H1 (cell line): ENCODE measurements around the gene COX7A2. TPM values are rescaled to one million over a fixed set of nuclear protein-coding genes. Genes with fewer than 3 reads are reported as not detected.
A peak's percentile ranks its signal among the peaks of the same experiment; 100 is the strongest.

Experiments used
- CTCF ChIA-PET: fragments of 300-600 bp; sonication (Branson Sonifier 250); formaldehyde crosslinking; loops from one replicate; lab custom pipeline; 2021; ENCODE audit not compliant: partially characterized antibody; lab: Charles Lee
- POLR2A ChIA-PET: fragments of 300-600 bp; sonication (Branson Sonifier 250); formaldehyde crosslinking; loops from one replicate; lab custom pipeline; 2021; ENCODE audit warnings: inconsistent platforms; ENCODE audit not compliant: partially characterized antibody; lab: Charles Lee
- DNase-seq, 2 experiments: peaks; one replicate each; pipeline versions ENCODE4 v3.0.0 to v3.0.0-alpha.2; 2010 to 2022; ENCODE audit warnings: low spot score in 2 of 2, low read depth in 1 of 2, mixed read lengths in 1 of 2
- FAIRE-seq: peaks from 2 replicates; lab custom pipeline; 2011; peaks lifted over from hg19 to GRCh38; lab: Jason Lieb, UNC
- H2AFZ ChIP-seq: 2 replicates; pipeline ENCODE4 v1.8.1; 2012; ENCODE audit warnings: low read length, inconsistent platforms
- H2AK5ac ChIP-seq: 2 replicates; pipeline ENCODE4 v1.6.1; 2013; ENCODE audit warnings: low read depth, low read length
- H2BK120ac ChIP-seq: replicated peaks from 2 replicates; pipeline ENCODE3; 2013; ENCODE audit warnings: low read depth, low read length, inconsistent platforms
- H2BK12ac ChIP-seq: 2 replicates; pipeline ENCODE4 v1.6.1; 2013; ENCODE audit warnings: low read depth, low read length
- H2BK15ac ChIP-seq: 2 replicates; pipeline ENCODE4 v1.6.1; 2013; ENCODE audit warnings: low read length
- H2BK20ac ChIP-seq: 2 replicates; pipeline ENCODE4 v1.6.1; 2013; ENCODE audit warnings: low read length
- H2BK5ac ChIP-seq: 2 replicates; pipeline ENCODE4 v1.6.1; 2013; ENCODE audit warnings: low read depth, low read length
- H3K14ac ChIP-seq: 2 replicates; pipeline ENCODE4 v1.6.1; 2013; ENCODE audit warnings: inconsistent platforms; ENCODE audit not compliant: insufficient read length
- H3K18ac ChIP-seq: 2 replicates; pipeline ENCODE4 v1.6.1; 2013; ENCODE audit warnings: low read length; ENCODE audit errors: extremely low read depth
- H3K23ac ChIP-seq: 2 replicates; pipeline ENCODE4 v1.6.1; 2013; ENCODE audit warnings: inconsistent platforms; ENCODE audit not compliant: insufficient read length
- H3K23me2 ChIP-seq: 2 replicates; pipeline ENCODE4 v1.6.1; 2013; ENCODE audit warnings: low read depth, low read length
- H3K27ac ChIP-seq: 2 replicates; pipeline ENCODE4 v1.6.1; 2011; ENCODE audit warnings: low read depth, low read length, inconsistent platforms
- H3K27me3 ChIP-seq, 4 experiments: replicated peaks in 1 of 4; 1 replicate in 1 of 4; 2 replicates in 3 of 4; pipeline versions ENCODE4 v1.6.1 to v1.8.1; 2011 to 2013; ENCODE audit warnings: low read length in 3 of 4, mild to moderate bottlenecking in 3 of 4, inconsistent platforms in 2 of 4, mixed read lengths in 2 of 4, moderate library complexity in 1 of 4; ENCODE audit not compliant: control insufficient read depth in 3 of 4, insufficient read depth in 3 of 4; ENCODE audit errors: extremely low read depth in 1 of 4
- H3K36me3 ChIP-seq, 4 experiments: 2 replicates each; pipeline versions ENCODE4 v1.6.1 to v1.8.1; 2011 to 2013; ENCODE audit warnings: mild to moderate bottlenecking in 4 of 4, low read length in 3 of 4, moderate library complexity in 2 of 4, control low read depth in 1 of 4, inconsistent platforms in 1 of 4; ENCODE audit not compliant: insufficient read depth in 4 of 4, control insufficient read depth in 2 of 4
- H3K4ac ChIP-seq: replicated peaks from 2 replicates; pipeline ENCODE3; 2013; ENCODE audit warnings: low read length, low read depth, mixed read lengths, inconsistent platforms; ENCODE audit not compliant: insufficient read length
- H3K4me1 ChIP-seq, 4 experiments: replicated peaks in 1 of 4; 1 replicate in 1 of 4; 2 replicates in 3 of 4; pipeline versions ENCODE4 v1.6.1 to v1.8.1; 2011 to 2013; ENCODE audit warnings: low read length in 3 of 4, inconsistent platforms in 2 of 4, mixed read lengths in 1 of 4; ENCODE audit not compliant: insufficient read depth in 4 of 4, control insufficient read depth in 3 of 4
- H3K4me2 ChIP-seq, 2 experiments: 2 replicates each; pipeline versions ENCODE4 v1.6.1 to v1.8.1; 2011 to 2013; ENCODE audit warnings: low read depth in 2 of 2, low read length in 2 of 2, control low read depth in 1 of 2, inconsistent platforms in 1 of 2, mild to moderate bottlenecking in 1 of 2; ENCODE audit not compliant: insufficient read depth in 1 of 2
- H3K4me3 ChIP-seq, 4 experiments: fragments of 200-600, 300-600 bp in 1 of 4; sonication (generic), shearing (Covaris generic), sonication (Bioruptor Twin) in 1 of 4; 2 replicates each; pipeline versions ENCODE4 v1.5.1 to v1.8.1; 2011 to 2016; ENCODE audit warnings: low read length in 4 of 4, low read depth in 3 of 4, control low read depth in 2 of 4, inconsistent platforms in 2 of 4, mild to moderate bottlenecking in 2 of 4, mixed read lengths in 1 of 4, moderate library complexity in 1 of 4; ENCODE audit not compliant: insufficient read depth in 2 of 4; ENCODE audit errors: extremely low read depth in 1 of 4
- H3K56ac ChIP-seq: replicated peaks from 2 replicates; pipeline ENCODE3; 2013; ENCODE audit warnings: low read depth, mild to moderate bottlenecking, mixed read lengths, low read length, inconsistent platforms; ENCODE audit not compliant: insufficient read length
- H3K79me1 ChIP-seq: 2 replicates; pipeline ENCODE4 v1.6.1; 2013; ENCODE audit warnings: low read depth, low read length, control low read depth
- H3K79me2 ChIP-seq, 2 experiments: 2 replicates each; pipeline versions ENCODE4 v1.6.1 to v1.8.1; 2012 to 2013; ENCODE audit warnings: low read length in 2 of 2, mild to moderate bottlenecking in 2 of 2, inconsistent platforms in 1 of 2; ENCODE audit not compliant: insufficient read depth in 2 of 2, control insufficient read depth in 1 of 2
- H3K9ac ChIP-seq, 4 experiments: replicated peaks in 1 of 4; 1 replicate in 1 of 4; 2 replicates in 3 of 4; pipeline versions ENCODE4 v1.6.1 to v1.8.1; 2011 to 2013; ENCODE audit warnings: low read depth in 3 of 4, low read length in 3 of 4, control low read depth in 2 of 4, mild to moderate bottlenecking in 2 of 4, moderate library complexity in 2 of 4, inconsistent platforms in 1 of 4; ENCODE audit errors: extremely low read depth in 1 of 4
- H3K9me3 ChIP-seq, 2 experiments: 2 replicates each; pipeline versions ENCODE4 v1.6.1 to v1.8.1; 2012 to 2013; ENCODE audit warnings: mild to moderate bottlenecking in 2 of 2, moderate library complexity in 2 of 2, control low read depth in 1 of 2, inconsistent platforms in 1 of 2, low read depth in 1 of 2, low read length in 1 of 2, mixed read lengths in 1 of 2; ENCODE audit not compliant: insufficient read depth in 2 of 2
- H4K20me1 ChIP-seq, 2 experiments: replicated peaks in 1 of 2; 2 replicates each; pipeline versions ENCODE3 to v1.8.1; 2011 to 2013; ENCODE audit warnings: inconsistent platforms in 2 of 2, low read length in 2 of 2, mild to moderate bottlenecking in 1 of 2; ENCODE audit not compliant: insufficient read depth in 2 of 2, control insufficient read depth in 1 of 2
- H4K5ac ChIP-seq: 2 replicates; pipeline ENCODE4 v1.6.1; 2013; ENCODE audit warnings: low read length, low read depth, mixed read lengths, inconsistent platforms; ENCODE audit not compliant: insufficient read length
- H4K8ac ChIP-seq: 2 replicates; pipeline ENCODE4 v1.8.0; 2013; ENCODE audit warnings: mild to moderate bottlenecking, moderate library complexity, low read length, inconsistent platforms; ENCODE audit not compliant: insufficient read depth; ENCODE audit errors: extremely low read depth
- H4K91ac ChIP-seq: replicated peaks from 2 replicates; pipeline ENCODE3; 2013; ENCODE audit warnings: low read length, mixed read lengths, inconsistent platforms; ENCODE audit not compliant: insufficient read length
- polyA plus RNA-seq, 7 experiments: library from polyadenylated mRNA; depleted of rRNA in 3 of 7; stranded (reverse) in 5 of 7; unstranded in 2 of 7; fragments of >200 nt in 5 of 7; fragments of 200-250 nt in 2 of 7; gene quantifications; 1 replicate in 5 of 7; 2 replicates in 1 of 7; 4 replicates in 1 of 7; pipeline versions ENCODE4 v1.2.1 to v1.2.3, GENCODE V29; 2011 to 2013; ENCODE audit warnings: missing spikeins in 2 of 7, mixed read lengths in 2 of 7
- total RNA-seq: library from RNA; stranded (reverse); fragmentation: NEBNext Ultra II Directional; extraction: Animal tissue kit (Norgen Biotek cat#: 25700); gene quantifications from 2 replicates; pipeline ENCODE4 v1.2.1, GENCODE V29; 2021

Gene COX7A2
- total and polyA plus RNA-seq, 2 of the 8 experiments (the other 6 are each of a cell fraction or from before 2014, with no cell fraction given): 262 to 468 TPM

- no peak overlapping the region for H2BK5ac ChIP-seq
- H3K4ac ChIP-seq: no peak overlapping the region
- H2BK20ac ChIP-seq: no peak overlapping the region
- H3K23ac ChIP-seq: no peak overlapping the region
- H2AK5ac ChIP-seq: no peak overlapping the region
- H3K4me2 ChIP-seq: peak overlapping the region; percentile 49 to 92; a peak in 3 of 4 replicates
- 0 out of 2 replicates have a peak, but pooled peaks cover 3% of the 10 kb centered on the region for H3K79me1 ChIP-seq
- no peak overlapping the region for H4K91ac ChIP-seq
- H3K9me3 ChIP-seq: no peaks in the 10 kb centered on the region
- DNase-seq: no peak
- peak overlapping the region in 2 of 4 experiments; percentile 21 to 99; a peak in 3 of 8 replicates for H3K4me3 ChIP-seq
- no peaks in the 10 kb centered on the region for H3K23me2 ChIP-seq
- H2AFZ ChIP-seq: no peak overlapping the region
- H3K79me2 ChIP-seq: peaks cover 24 to 77% of the 10 kb centered on the region in 2 experiments
- H3K18ac ChIP-seq: no peak overlapping the region
- no peaks in the 10 kb centered on the region for H3K36me3 ChIP-seq
- H3K14ac ChIP-seq: no peak overlapping the region
- CTCF ChIA-PET: interaction anchor here (8.7 kb wide), 1 partner anchor 14 kb away, joined by 66 read pairs; no protein-coding TSS in a partner anchor
- FAIRE-seq: no peak
- peaks cover 0 to 15% (median 3%) of the 10 kb centered on the region in 4 experiments; a peak in 3 of 7 replicates for H3K4me1 ChIP-seq
- no peak overlapping the region for H2BK15ac ChIP-seq
- H4K20me1 ChIP-seq: peaks cover 2 to 4% of the 10 kb centered on the region in 2 experiments
- H3K27ac ChIP-seq: no peak overlapping the region
- H3K56ac ChIP-seq: no peak overlapping the region
- H3K27me3 ChIP-seq: no peaks in the 10 kb centered on the region
- no peak overlapping the region for H2BK120ac ChIP-seq
- peak overlapping the region; percentile 80 for H4K5ac ChIP-seq
- peak overlapping the region in 1 of 4 experiments; percentile 45; a peak in 1 of 7 replicates for H3K9ac ChIP-seq
- no peak overlapping the region for H4K8ac ChIP-seq
- no peak overlapping the region for H2BK12ac ChIP-seq
- POLR2A ChIA-PET: no interaction called here
Measured at GRCh38 chr6:75281653-75282052, 38.1 kb upstream of the COX7A2 start.
